ENCODE measurements around the gene RPS29.
"Not testable (repeated sequence)": the region's sequence is repeated elsewhere in the genome, so short reads cannot be mapped to it uniquely, and the experiment has no call there.

RPS29 gene

GRCh38 chr14:49620182-49621113 is 34.3 kb upstream of the RPS29 start, which contains the start of the genes MGAT2 and RPL36AL:
Gene MGAT2, plus strand, starts transcription at chr14:49620799. Its CDS starts 470 bp downstream, at chr14:49621269.
Gene RPL36AL, minus strand, starts transcription at chr14:49620626. Its CDS starts 1,522 bp downstream, at chr14:49619104.
- H3K27ac ChIP-seq (ENCODE audit: insufficient read depth, low read depth, low read length, poor library complexity, severe bottlenecking), result peak within 1 kb of the TSS; percentile 93
- peaks cover 9% of the 10 kb centered on the region for H3K4me1 ChIP-seq (ENCODE audit: control insufficient read depth, insufficient read depth, low read length)
- peak within 1 kb of the TSS; percentile 93 for H3K4me3 ChIP-seq (ENCODE audit: insufficient read depth, low read depth, low read length)
- WGBS, 2 experiments, result 0 to 1% methylated on average over 85 of the region's 85 CpGs
- H3K36me3 ChIP-seq (ENCODE audit: control insufficient read depth, insufficient read depth, low read length), result peaks cover 12% of the 10 kb centered on the region
- H3K27me3 ChIP-seq (ENCODE audit: control insufficient read depth, insufficient read depth, low read length, poor library complexity, severe bottlenecking), result no peaks in the 10 kb centered on the region
- no peaks in the 10 kb centered on the region for H3K9me3 ChIP-seq (ENCODE audit: control insufficient read depth, low read length)

GRCh38 chr14:49619730-49620129 is 33.5 kb upstream of the RPS29 start:
- H3K9me3 ChIP-seq (ENCODE audit: control insufficient read depth, low read length), result no peaks in the 10 kb centered on the region
- peak overlapping the region; percentile 93 for H3K27ac ChIP-seq (ENCODE audit: insufficient read depth, low read depth, low read length, poor library complexity, severe bottlenecking)
- peaks cover 9% of the 10 kb centered on the region for H3K4me1 ChIP-seq (ENCODE audit: control insufficient read depth, insufficient read depth, low read length)
- whole genome bisulfite sequencing, 2 experiments, result 1% methylated on average over 11 of the region's 11 CpGs
- no peaks in the 10 kb centered on the region for H3K27me3 ChIP-seq (ENCODE audit: control insufficient read depth, insufficient read depth, low read length, poor library complexity, severe bottlenecking)
- peak overlapping the region; percentile 93 for H3K4me3 ChIP-seq (ENCODE audit: insufficient read depth, low read depth, low read length)
- peaks cover 12% of the 10 kb centered on the region for H3K36me3 ChIP-seq (ENCODE audit: control insufficient read depth, insufficient read depth, low read length)

- 70 to 79% methylated on average over 19 of the region's 19 CpGs for WGBS, 2 experiments
These were observed 33.1 kb upstream of the RPS29 start for GRCh38 chr14:49619273-49619672.

GRCh38 chr14:49617852-49618519 is 31.8 kb upstream of the RPS29 start:
- Histone ChIP-seq H3K36me3 (ENCODE audit: control insufficient read depth, insufficient read depth, low read length) (peaks cover 12% of the 10 kb centered on the region), H3K4me1 (ENCODE audit: control insufficient read depth, insufficient read depth, low read length) (peaks cover 9% of the 10 kb centered on the region), H3K4me3 (ENCODE audit: insufficient read depth, low read depth, low read length) (no peak overlapping the region), H3K27me3 (ENCODE audit: control insufficient read depth, insufficient read depth, low read length, poor library complexity, severe bottlenecking) (no peaks in the 10 kb centered on the region), H3K9me3 (ENCODE audit: control insufficient read depth, low read length) (no peaks in the 10 kb centered on the region), H3K27ac (ENCODE audit: insufficient read depth, low read depth, low read length, poor library complexity, severe bottlenecking) (no peak overlapping the region)
- WGBS, 2 experiments, result 96% methylated on average over 6 of the region's 6 CpGs

More at GRCh38 chr14:49619273-49619672, 33.1 kb upstream of the RPS29 start:
- H3K27ac ChIP-seq (ENCODE audit: insufficient read depth, low read depth, low read length, poor library complexity, severe bottlenecking); H3K27me3 ChIP-seq (ENCODE audit: control insufficient read depth, insufficient read depth, low read length, poor library complexity, severe bottlenecking); H3K9me3 ChIP-seq (ENCODE audit: control insufficient read depth, low read length); H3K4me1 ChIP-seq (ENCODE audit: control insufficient read depth, insufficient read depth, low read length): not testable (repeated sequence)
- H3K4me3 ChIP-seq (ENCODE audit: insufficient read depth, low read depth, low read length), result peak overlapping the region; percentile 93
- H3K36me3 ChIP-seq (ENCODE audit: control insufficient read depth, insufficient read depth, low read length), result peaks cover 12% of the 10 kb centered on the region

GRCh38 chr14:49615776-49616175 is 29.6 kb upstream of the RPS29 start:
- H3K4me3 ChIP-seq (ENCODE audit: insufficient read depth, low read depth, low read length), result no peak overlapping the region
- no peaks in the 10 kb centered on the region for H3K9me3 ChIP-seq (ENCODE audit: control insufficient read depth, low read length)
- H3K27me3 ChIP-seq (ENCODE audit: control insufficient read depth, insufficient read depth, low read length, poor library complexity, severe bottlenecking), result no peaks in the 10 kb centered on the region
- WGBS, 2 experiments, result 92 to 94% methylated on average over 6 of the region's 6 CpGs
- H3K4me1 ChIP-seq (ENCODE audit: control insufficient read depth, insufficient read depth, low read length), result no peaks in the 10 kb centered on the region
- H3K36me3 ChIP-seq (ENCODE audit: control insufficient read depth, insufficient read depth, low read length), result peaks cover 12% of the 10 kb centered on the region
- no peak overlapping the region for H3K27ac ChIP-seq (ENCODE audit: insufficient read depth, low read depth, low read length, poor library complexity, severe bottlenecking)

GRCh38 chr14:49614196-49614595 is 28.0 kb upstream of the RPS29 start:
- 94 to 100% methylated on average over 2 of the region's 2 CpGs for WGBS, 2 experiments
- H3K9me3 ChIP-seq (ENCODE audit: control insufficient read depth, low read length), result no peaks in the 10 kb centered on the region
- H3K27me3 ChIP-seq (ENCODE audit: control insufficient read depth, insufficient read depth, low read length, poor library complexity, severe bottlenecking), result no peaks in the 10 kb centered on the region
- peaks cover 12% of the 10 kb centered on the region for H3K36me3 ChIP-seq (ENCODE audit: control insufficient read depth, insufficient read depth, low read length)
- no peak overlapping the region for H3K27ac ChIP-seq (ENCODE audit: insufficient read depth, low read depth, low read length, poor library complexity, severe bottlenecking)
- H3K4me3 ChIP-seq (ENCODE audit: insufficient read depth, low read depth, low read length), result no peak overlapping the region
- no peaks in the 10 kb centered on the region for H3K4me1 ChIP-seq (ENCODE audit: control insufficient read depth, insufficient read depth, low read length)

GRCh38 chr14:49612671-49613070 is 26.5 kb upstream of the RPS29 start:
- Histone ChIP-seq H3K9me3 (ENCODE audit: control insufficient read depth, low read length) (no peaks in the 10 kb centered on the region), H3K27me3 (ENCODE audit: control insufficient read depth, insufficient read depth, low read length, poor library complexity, severe bottlenecking) (no peaks in the 10 kb centered on the region), H3K4me3 (ENCODE audit: insufficient read depth, low read depth, low read length) (no peak overlapping the region), H3K36me3 (ENCODE audit: control insufficient read depth, insufficient read depth, low read length) (peaks cover 11% of the 10 kb centered on the region), H3K27ac (ENCODE audit: insufficient read depth, low read depth, low read length, poor library complexity, severe bottlenecking) (no peak overlapping the region), H3K4me1 (ENCODE audit: control insufficient read depth, insufficient read depth, low read length) (no peaks in the 10 kb centered on the region)
- 95 to 96% methylated on average over 8 of the region's 8 CpGs for whole genome bisulfite sequencing, 2 experiments

- H3K4me3 ChIP-seq (ENCODE audit: insufficient read depth, low read depth, low read length), result no peak overlapping the region
- peaks cover 10% of the 10 kb centered on the region for H3K36me3 ChIP-seq (ENCODE audit: control insufficient read depth, insufficient read depth, low read length)
- H3K27me3 ChIP-seq (ENCODE audit: control insufficient read depth, insufficient read depth, low read length, poor library complexity, severe bottlenecking), result no peaks in the 10 kb centered on the region
- no peak overlapping the region for H3K27ac ChIP-seq (ENCODE audit: insufficient read depth, low read depth, low read length, poor library complexity, severe bottlenecking)
- 97% methylated on average over 3 to 4 of the region's 4 CpGs for WGBS, 2 experiments
- H3K4me1 ChIP-seq (ENCODE audit: control insufficient read depth, insufficient read depth, low read length), result no peaks in the 10 kb centered on the region
- H3K9me3 ChIP-seq (ENCODE audit: control insufficient read depth, low read length), result no peaks in the 10 kb centered on the region
These were observed 26.1 kb upstream of the RPS29 start for GRCh38 chr14:49612251-49612650.

- Histone ChIP-seq H3K27me3 (ENCODE audit: control insufficient read depth, insufficient read depth, low read length, poor library complexity, severe bottlenecking) (no peaks in the 10 kb centered on the region), H3K27ac (ENCODE audit: insufficient read depth, low read depth, low read length, poor library complexity, severe bottlenecking) (no peak overlapping the region), H3K36me3 (ENCODE audit: control insufficient read depth, insufficient read depth, low read length) (peaks cover 12% of the 10 kb centered on the region), H3K9me3 (ENCODE audit: control insufficient read depth, low read length) (no peaks in the 10 kb centered on the region), H3K4me1 (ENCODE audit: control insufficient read depth, insufficient read depth, low read length) (no peaks in the 10 kb centered on the region), H3K4me3 (ENCODE audit: insufficient read depth, low read depth, low read length) (no peak overlapping the region)
- WGBS, 2 experiments, result 86 to 89% methylated on average over 6 of the region's 6 CpGs
These were observed 21.4 kb upstream of the RPS29 start for GRCh38 chr14:49607583-49607982.
